ENCODE measurements around the gene DNAH1.

DNAH1 gene

DNA sequence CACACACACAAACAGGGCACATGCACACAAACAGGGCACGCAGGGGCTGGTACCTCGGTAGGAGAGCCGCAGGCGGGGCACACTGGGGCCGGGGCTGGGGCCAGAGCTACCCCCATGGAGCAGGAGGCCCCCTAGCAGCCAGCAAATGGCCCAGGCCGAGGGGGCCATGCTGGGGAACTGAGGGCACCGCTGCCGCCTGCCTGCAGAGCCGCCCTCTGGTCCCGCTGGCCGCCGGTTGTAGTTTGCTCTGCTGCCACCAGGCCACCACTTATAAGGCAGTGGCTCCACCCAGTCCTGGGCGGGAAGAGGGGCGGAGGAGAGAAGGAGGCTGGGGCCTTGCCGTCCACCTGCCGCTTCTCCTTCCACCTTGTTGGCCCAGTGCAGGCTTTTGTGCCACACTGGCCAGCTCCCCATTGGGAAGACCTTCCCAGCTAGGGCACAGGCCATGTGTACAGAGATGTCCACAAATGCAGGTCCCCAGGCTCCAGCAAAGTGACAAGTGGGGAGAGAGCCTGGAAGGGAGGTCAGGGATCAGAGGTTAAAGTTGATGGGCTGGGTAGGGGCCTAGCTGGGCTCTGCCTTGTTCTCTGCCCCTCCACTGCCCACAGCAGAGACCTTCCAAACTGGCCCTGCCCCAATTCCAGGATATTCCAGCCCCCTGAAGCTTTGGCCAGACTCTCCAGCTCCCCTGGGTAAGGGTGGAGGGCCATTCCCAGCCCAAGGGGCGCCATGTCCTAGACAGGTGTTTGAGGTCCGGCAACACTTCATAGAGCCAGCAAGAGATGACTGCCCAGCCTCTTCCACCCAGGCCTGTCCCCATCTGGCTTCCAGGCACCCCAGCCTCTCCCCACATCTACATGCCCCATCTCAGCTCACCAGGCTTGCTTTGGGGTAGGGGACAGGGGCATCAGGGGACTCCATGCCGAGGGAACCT is 129.0 kb downstream of the DNAH1 start, which contains the start of gene SEMA3G:
Gene SEMA3G (minus strand): TSS at position 244 of the 934 bp plus-strand sequence. CDS start 76 bp downstream, at position 168.
- no peak within 1 kb of the TSS for H3K4me3 ChIP-seq (ENCODE audit: low read length)
- peak; percentile 76 for DNase-seq (ENCODE audit: low read depth)
- TF ChIP-seq, protein P1, sequence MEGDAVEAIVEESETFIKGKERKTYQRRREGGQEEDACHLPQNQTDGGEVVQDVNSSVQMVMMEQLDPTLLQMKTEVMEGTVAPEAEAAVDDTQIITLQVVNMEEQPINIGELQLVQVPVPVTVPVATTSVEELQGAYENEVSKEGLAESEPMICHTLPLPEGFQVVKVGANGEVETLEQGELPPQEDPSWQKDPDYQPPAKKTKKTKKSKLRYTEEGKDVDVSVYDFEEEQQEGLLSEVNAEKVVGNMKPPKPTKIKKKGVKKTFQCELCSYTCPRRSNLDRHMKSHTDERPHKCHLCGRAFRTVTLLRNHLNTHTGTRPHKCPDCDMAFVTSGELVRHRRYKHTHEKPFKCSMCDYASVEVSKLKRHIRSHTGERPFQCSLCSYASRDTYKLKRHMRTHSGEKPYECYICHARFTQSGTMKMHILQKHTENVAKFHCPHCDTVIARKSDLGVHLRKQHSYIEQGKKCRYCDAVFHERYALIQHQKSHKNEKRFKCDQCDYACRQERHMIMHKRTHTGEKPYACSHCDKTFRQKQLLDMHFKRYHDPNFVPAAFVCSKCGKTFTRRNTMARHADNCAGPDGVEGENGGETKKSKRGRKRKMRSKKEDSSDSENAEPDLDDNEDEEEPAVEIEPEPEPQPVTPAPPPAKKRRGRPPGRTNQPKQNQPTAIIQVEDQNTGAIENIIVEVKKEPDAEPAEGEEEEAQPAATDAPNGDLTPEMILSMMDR (IDR thresholded peaks at IDR 0.05; ENCODE audit: insufficient read depth, low read depth, low read length, missing control alignments), result peak; percentile 63

DNA sequence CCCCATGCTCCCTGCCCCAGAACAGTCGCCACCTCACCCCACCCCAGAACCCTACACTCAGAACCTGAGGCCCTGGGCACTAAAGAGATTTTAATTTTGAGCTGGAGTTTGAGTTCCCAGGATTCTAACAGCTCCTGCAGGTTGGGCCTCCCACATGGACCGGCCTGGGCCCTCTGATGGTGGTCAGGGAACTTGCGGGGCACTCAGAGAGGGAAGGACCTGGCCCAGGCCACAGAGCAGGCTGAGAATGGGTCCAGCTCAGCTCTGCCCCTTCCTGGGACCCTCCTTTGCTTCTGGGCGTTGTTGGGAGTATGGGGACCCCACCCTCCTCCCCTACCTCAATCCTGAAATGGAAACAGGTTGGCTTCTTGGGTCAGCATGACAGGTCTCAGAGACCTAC is 129.9 kb downstream of the DNAH1 start:
- TF ChIP-seq, protein P1 (IDR thresholded peaks at IDR 0.05; ENCODE audit: insufficient read depth, low read depth, low read length, missing control alignments), result no peak
- no peak overlapping the region for H3K4me3 ChIP-seq (ENCODE audit: low read length)

DNA sequence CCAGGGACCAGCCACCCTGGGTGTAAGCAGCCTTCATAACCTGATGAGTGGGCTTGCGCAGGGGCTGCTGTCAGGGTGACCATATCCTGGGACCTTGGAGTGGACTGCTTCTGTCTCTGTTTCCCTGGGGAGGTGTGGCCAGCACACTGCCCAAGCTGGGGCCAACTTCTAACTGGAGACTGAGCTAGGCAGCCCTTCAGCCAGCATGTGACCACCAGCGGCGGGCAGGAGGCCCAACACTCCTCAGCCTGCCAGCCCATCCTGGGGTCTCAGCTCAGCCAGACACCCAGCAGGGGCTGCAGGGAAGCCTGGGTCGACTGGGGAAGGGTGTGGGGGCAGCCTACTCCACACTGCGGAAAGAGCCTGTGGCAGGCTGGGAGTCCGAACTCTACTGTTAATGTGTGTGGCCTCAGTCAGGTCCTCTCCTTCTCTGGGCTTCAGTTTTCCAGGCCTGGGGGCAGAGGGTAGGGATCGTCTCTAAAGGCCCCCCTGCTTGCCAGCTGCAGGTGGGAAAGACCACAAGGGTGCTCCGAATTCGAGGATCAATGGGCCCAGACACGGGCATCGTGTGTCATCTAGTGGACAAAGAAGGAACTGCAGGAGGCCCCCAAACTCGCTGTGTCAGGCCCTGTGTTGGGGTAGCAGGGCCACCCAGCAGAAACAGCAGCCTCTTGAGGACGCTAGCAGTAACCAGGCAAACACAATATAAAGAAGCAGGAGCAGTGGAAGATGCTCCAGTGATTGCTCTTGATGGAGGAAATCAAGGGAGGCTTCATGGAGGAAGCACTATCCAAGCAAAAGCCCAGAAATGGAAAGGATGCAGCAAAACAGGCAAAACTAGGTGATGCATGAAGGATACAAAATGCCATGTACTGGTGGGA is 130.8 kb downstream of the DNAH1 start:
- DNase-seq (ENCODE audit: low read depth), result peak; percentile 53
- TF ChIP-seq, protein P1 (IDR thresholded peaks at IDR 0.05; ENCODE audit: insufficient read depth, low read depth, low read length, missing control alignments), result peak; percentile 99
- no peak overlapping the region for H3K4me3 ChIP-seq (ENCODE audit: low read length)

More for the DNA sequence above, 129.9 kb downstream of the DNAH1 start:
- DNase-seq (ENCODE audit: low read depth), result no peak

DNA sequence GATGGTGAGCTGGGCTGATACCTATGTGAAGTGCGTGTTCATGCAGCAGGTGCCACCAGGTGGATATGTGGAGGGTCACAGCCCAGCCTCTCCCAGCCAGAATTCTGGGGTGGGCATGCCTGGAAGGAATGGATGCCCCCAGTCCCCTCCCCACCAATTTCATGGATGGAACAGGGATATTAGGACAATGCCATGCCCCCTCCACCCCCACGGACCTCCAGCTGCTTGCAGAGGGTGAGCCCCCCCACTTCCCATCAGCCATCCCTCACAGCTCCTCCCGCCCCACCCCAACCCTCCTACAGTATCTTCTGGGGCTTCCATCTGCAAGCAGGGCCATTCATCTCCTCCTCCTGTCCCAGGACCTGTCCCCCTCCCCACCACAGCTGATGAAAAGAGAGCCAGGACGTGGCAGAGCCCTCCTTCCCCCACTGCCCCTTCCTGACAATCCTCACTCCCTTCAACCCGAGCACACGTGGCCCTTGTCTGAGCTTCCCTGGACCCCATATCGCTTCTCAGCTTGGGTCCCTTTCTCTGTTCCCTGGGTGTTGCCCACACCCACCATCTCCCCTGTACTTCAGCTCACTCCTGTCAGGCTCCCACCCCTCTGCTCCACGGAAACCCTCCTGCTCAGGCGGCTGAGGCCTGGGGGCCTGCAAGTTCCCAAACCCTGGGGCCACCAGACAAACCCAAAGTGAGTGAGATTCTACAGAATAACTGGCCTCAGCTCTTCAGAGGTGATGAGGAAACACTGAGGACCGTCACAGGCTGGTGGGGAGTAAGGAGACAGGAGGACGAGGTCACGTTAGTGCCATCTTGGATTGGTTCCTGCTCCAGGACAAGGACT is 131.6 kb downstream of the DNAH1 start:
- no peak for DNase-seq (ENCODE audit: low read depth)
- TF ChIP-seq, protein P1 (IDR thresholded peaks at IDR 0.05; ENCODE audit: insufficient read depth, low read depth, low read length, missing control alignments), result no peak
- H3K4me3 ChIP-seq (ENCODE audit: low read length), result no peak overlapping the region
